ENCODE measurements around the gene DOCK11.

GRCh38 chrX:118459494-118459893, 36.1 kb upstream of the DOCK11 start:
- TF ChIP-seq CTCF (IDR thresholded peaks at IDR 0.05) (peak; percentile 45 to 63 (median 55)), POLR2A (IDR thresholded peaks at IDR 0.05) (no peak)
